Measurements from ENCODE around the gene PHRF1.

PHRF1 gene

DNA sequence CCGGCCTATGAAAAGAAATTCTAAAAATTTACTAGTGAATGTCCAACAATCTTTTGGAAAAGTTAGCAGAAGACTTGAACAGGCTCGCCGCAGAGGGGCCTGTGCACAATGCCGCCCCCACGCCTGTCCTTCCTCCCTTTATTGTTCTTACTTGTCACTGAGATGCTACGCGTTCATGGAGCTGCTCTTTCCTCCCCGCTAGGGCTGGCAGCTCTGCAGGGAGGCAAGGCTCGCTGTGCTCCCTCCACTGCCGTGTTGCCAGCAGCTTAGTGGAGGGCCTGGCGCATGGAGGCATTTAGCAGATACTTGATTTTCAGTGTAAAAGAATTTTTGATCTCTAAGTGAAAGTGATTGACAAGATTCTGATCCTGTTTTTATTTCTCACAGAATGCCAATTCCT, 14.7 kb downstream of the PHRF1 start:
- TF ChIP-seq, protein P1, sequence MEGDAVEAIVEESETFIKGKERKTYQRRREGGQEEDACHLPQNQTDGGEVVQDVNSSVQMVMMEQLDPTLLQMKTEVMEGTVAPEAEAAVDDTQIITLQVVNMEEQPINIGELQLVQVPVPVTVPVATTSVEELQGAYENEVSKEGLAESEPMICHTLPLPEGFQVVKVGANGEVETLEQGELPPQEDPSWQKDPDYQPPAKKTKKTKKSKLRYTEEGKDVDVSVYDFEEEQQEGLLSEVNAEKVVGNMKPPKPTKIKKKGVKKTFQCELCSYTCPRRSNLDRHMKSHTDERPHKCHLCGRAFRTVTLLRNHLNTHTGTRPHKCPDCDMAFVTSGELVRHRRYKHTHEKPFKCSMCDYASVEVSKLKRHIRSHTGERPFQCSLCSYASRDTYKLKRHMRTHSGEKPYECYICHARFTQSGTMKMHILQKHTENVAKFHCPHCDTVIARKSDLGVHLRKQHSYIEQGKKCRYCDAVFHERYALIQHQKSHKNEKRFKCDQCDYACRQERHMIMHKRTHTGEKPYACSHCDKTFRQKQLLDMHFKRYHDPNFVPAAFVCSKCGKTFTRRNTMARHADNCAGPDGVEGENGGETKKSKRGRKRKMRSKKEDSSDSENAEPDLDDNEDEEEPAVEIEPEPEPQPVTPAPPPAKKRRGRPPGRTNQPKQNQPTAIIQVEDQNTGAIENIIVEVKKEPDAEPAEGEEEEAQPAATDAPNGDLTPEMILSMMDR (IDR thresholded peaks at IDR 0.05; ENCODE audit: low read depth, low read length): no peak
- H3K4me3 ChIP-seq (replicated peaks in 1 of 2; ENCODE audit: low read depth in 2 of 2, low read length in 2 of 2): no peak overlapping the region
- DNase-seq (ENCODE audit: low read depth in 2 of 2): no peak

DNA sequence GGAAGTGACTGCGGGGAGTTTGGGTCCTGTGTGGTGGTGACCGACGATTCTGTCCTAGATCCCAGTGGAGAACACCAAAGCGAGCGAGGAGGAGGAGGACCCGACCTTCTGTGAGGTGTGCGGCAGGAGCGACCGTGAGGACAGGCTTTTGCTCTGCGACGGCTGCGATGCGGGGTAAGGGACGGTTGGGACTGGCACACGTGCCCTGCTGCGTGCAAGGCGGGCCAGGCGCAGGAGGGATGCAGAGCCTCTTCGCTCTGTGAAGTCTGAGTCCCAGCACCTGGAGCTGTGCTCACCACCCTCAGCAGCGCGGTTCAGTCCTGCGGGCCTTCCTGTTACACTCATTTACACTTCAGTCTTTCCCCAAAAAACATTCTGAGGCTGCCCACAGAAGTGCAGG, 16.2 kb downstream of the PHRF1 start:
- no peak overlapping the region for H3K4me3 ChIP-seq (replicated peaks in 1 of 2; ENCODE audit: low read depth in 2 of 2, low read length in 2 of 2)
- TF ChIP-seq, protein P1 (IDR thresholded peaks at IDR 0.05; ENCODE audit: low read depth, low read length): no peak
- no peak for DNase-seq (ENCODE audit: low read depth in 2 of 2)

DNA sequence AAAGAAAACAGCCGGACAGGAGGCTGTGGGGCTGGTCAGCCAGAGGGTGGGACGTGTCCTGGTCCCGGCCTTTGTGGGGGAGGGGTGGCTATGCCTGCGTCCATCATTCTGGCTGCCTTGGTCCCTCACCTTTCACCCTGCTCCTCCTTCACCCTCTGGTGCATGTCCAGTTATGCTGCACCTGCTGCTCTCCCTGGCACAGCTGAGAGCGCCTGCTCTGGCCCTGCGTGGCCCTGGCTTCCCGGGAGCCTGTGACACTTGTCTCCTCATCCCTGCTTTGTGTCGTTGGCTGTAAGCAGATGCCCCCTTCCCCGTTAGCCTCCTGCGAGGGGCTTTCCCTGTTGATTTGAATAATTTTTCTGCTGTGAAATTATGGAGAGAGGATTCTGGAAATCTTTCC, 16.6 kb downstream of the PHRF1 start:
- no peak for DNase-seq (ENCODE audit: low read depth in 2 of 2)
- no peak overlapping the region for H3K4me3 ChIP-seq (replicated peaks in 1 of 2; ENCODE audit: low read depth in 2 of 2, low read length in 2 of 2)
- TF ChIP-seq, protein P1 (IDR thresholded peaks at IDR 0.05; ENCODE audit: low read depth, low read length): no peak

DNA sequence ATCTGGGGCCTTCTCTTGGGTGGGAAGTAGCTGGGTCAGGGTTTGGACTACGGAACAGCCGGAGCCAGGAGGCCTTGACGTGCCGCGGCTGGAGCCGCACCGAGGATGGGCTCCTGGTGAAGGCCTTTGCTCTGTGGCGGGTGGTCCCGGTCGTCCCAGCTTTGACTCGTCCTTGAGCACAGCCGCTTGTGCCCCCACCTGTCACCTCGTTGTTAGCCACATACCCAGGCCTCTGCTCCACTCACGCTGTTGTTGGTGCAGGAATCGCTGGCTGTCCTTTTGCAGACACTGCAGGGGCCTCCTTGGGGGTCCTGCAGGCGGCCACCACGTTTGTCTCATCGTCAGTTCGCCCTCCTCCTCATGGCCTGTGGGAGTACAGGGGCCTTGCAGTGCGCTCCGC, 17.1 kb downstream of the PHRF1 start:
- TF ChIP-seq, protein P1 (IDR thresholded peaks at IDR 0.05; ENCODE audit: low read depth, low read length): no peak
- H3K4me3 ChIP-seq (replicated peaks in 1 of 2; ENCODE audit: low read depth in 2 of 2, low read length in 2 of 2): no peak overlapping the region
- no peak for DNase-seq (ENCODE audit: low read depth in 2 of 2)

DNA sequence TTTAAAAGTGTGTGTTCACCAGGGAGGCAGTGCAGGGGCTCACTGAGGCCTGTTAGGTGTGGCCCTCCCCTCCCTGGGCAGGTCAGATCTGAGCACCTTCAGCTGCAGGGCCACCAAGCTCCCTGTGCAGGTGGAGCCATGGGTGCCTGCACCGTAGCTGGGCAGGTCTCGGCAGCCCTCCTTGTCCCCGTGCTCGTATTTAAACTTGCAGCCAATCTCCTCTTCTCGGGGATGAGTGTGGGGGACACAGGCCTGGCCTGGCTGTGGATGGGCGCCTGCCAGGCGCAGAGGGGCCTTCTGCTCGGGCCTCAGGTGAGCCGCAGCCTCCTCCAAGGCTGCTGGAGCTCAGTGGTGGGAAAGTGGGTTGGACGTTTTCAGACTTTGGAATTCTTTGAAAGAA, 19.1 kb downstream of the PHRF1 start:
- TF ChIP-seq, protein P1 (IDR thresholded peaks at IDR 0.05; ENCODE audit: low read depth, low read length): no peak
- no peak for DNase-seq (ENCODE audit: low read depth in 2 of 2)
- no peak overlapping the region for H3K4me3 ChIP-seq (replicated peaks in 1 of 2; ENCODE audit: low read depth in 2 of 2, low read length in 2 of 2)

DNA sequence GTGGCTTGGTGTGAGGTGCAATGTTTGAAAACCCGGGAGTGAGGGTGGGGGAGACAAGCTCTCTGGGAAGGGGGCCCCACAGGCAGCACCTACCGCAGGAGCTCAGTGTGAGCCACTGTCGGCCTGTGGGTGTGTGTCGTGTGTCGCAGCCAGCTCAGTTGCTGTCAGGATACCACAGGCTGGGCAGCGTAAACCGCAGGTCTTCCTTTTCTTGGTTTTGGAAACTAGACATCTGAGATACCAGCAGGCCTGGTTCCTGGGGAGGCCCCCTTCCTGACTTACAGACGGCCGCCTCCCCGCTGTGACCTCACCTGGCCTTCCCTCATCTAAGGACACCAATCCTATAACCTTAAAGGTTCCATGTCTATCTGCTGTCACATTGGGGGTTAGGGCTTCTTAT, 20.1 kb downstream of the PHRF1 start:
- no peak overlapping the region for H3K4me3 ChIP-seq (replicated peaks in 1 of 2; ENCODE audit: low read depth in 2 of 2, low read length in 2 of 2)
- no peak for DNase-seq (ENCODE audit: low read depth in 2 of 2)

More for the DNA sequence above, 20.1 kb downstream of the PHRF1 start:
- TF ChIP-seq, protein P1 (IDR thresholded peaks at IDR 0.05; ENCODE audit: low read depth, low read length): no peak

Measured in cardiac fibroblast (primary cell).